Measurements from ENCODE around the gene MAOB.

GRCh38 chrX:43744284-43744683 is 138.0 kb downstream of the MAOB start:
- TF ChIP-seq CTCF (IDR thresholded peaks at IDR 0.05), result no peak
- TF ChIP-seq POLR2AphosphoS5 (IDR thresholded peaks at IDR 0.05), result no peak
